SU-DHL-6 (cell line): Measurements from ENCODE around the gene LILRB3.

Source experiments
- H2AFZ ChIP-seq: fragments of 200-600 bp; sonication (generic); 2 replicates; pipeline ENCODE4 v1.6.1; 2014; ENCODE audit warnings: low read depth, mild to moderate bottlenecking, moderate library complexity, mixed read lengths, antibody characterized with exemption, low read length; ENCODE audit not compliant: severe bottlenecking
- H3F3A ChIP-seq: fragments of 200-600 bp; shearing (Covaris generic); 2 replicates; pipeline ENCODE4 v1.6.0; 2016; ENCODE audit warnings: antibody characterized with exemption, mild to moderate bottlenecking; ENCODE audit not compliant: insufficient read depth
- H3K27ac ChIP-seq: fragments of 200-600 bp; sonication (generic); 2 replicates; pipeline ENCODE4 v1.5.1; 2016; ENCODE audit warnings: low read depth, mild to moderate bottlenecking, low read length, moderate library complexity, mixed read lengths
- H3K27me3 ChIP-seq: fragments of 200-600 bp; sonication (generic), shearing (Covaris generic); 2 replicates; pipeline ENCODE4 v1.6.0; 2014; ENCODE audit warnings: mild to moderate bottlenecking, low read length
- H3K36me3 ChIP-seq: fragments of 200-600 bp; sonication (generic); 2 replicates; pipeline ENCODE4 v1.6.1; 2014; ENCODE audit warnings: mild to moderate bottlenecking, low read length, mixed read lengths
- H3K4me2 ChIP-seq: fragments of 300-600, 200-600 bp; shearing (Covaris generic), sonication (generic); 2 replicates; pipeline ENCODE4 v1.6.0; 2014; ENCODE audit warnings: low read length, low read depth, mild to moderate bottlenecking; ENCODE audit not compliant: poor library complexity, severe bottlenecking
- H3K4me3 ChIP-seq: fragments of 200-600 bp; sonication (generic); 2 replicates; pipeline ENCODE4 v1.5.1; 2014; ENCODE audit warnings: antibody characterized with exemption, low read length, mild to moderate bottlenecking, mixed read lengths; ENCODE audit not compliant: insufficient read depth, poor library complexity, severe bottlenecking
- H3K79me2 ChIP-seq: fragments of 200-600 bp; sonication (generic); 2 replicates; pipeline ENCODE4 v1.6.1; 2014; ENCODE audit warnings: mild to moderate bottlenecking, low read length, moderate library complexity; ENCODE audit not compliant: insufficient read depth
- H3K9ac ChIP-seq: fragments of 200-600 bp; sonication (generic); 2 replicates; pipeline ENCODE4 v1.7.0; 2014; ENCODE audit warnings: mild to moderate bottlenecking, low read length
- H3K9me2 ChIP-seq: fragments of 200-600 bp; sonication (generic); replicated peaks from 2 replicates; pipeline ENCODE4 v1.6.1; 2014; ENCODE audit warnings: low read length; ENCODE audit not compliant: insufficient read depth
- H3K9me3 ChIP-seq: fragments of 200-600 bp; sonication (generic); 2 replicates; pipeline ENCODE4 v1.6.1; 2014; ENCODE audit warnings: low read length, mixed read lengths; ENCODE audit not compliant: insufficient read depth
- H4K20me1 ChIP-seq: fragments of 200-600 bp; sonication (generic); 2 replicates; pipeline ENCODE4 v1.6.1; 2014; ENCODE audit warnings: low read depth, mild to moderate bottlenecking, antibody characterized with exemption, low read length, moderate library complexity, mixed read lengths
- CTCF ChIP-seq: fragments of 200-600 bp; sonication (generic); IDR thresholded peaks from one replicate; pipeline ENCODE4 v1.5.1; 2017; ENCODE audit warnings: antibody characterized with exemption, mild to moderate bottlenecking, low read length, moderate library complexity; ENCODE audit not compliant: insufficient read depth, poor library complexity, severe bottlenecking
- EZH2phosphoT487 ChIP-seq: fragments of 200-600 bp; sonication (generic), shearing (Covaris generic); conservative IDR thresholded peaks from 2 replicates; pipeline ENCODE4 v1.6.1; 2018; ENCODE audit warnings: mild to moderate bottlenecking, antibody characterized with exemption, low read length, moderate library complexity, mixed read lengths

LILRB3 gene

DNA sequence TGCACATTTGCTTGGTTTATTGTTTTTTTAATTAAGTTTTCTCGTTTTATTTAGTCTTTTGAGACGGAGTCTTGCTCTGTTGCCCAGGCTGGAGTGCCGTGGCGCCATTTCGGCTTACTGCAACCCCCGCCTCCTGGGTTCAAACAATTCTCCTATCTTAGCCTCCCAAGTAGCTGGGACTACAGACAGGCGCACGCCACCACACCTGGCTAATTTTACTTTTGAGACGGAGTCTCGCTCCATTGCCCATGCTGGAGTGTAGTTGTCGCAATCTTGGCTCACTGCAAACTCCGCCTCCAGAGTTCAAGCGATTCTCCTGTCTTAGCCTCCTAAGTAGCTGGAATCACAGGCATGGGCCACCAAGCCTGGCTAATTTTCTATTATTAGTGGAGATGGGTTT lies 20.8 kb downstream of the LILRB3 start:
- Histone ChIP-seq H4K20me1 (peaks cover 48% of the 10 kb centered on the region), H3K27me3 (no peaks in the 10 kb centered on the region), H3K4me3 (peak overlapping the region; percentile 88), H3K4me2 (peak overlapping the region; percentile 79), H3K9me2 (no peaks in the 10 kb centered on the region), H3K9me3 (no peaks in the 10 kb centered on the region), H2AFZ (no peak overlapping the region), H3K36me3 (peaks cover 38% of the 10 kb centered on the region), H3K27ac (peak overlapping the region; percentile 85), H3K9ac (peak overlapping the region; percentile 94), H3K79me2 (peaks cover 63% of the 10 kb centered on the region), H3F3A (peaks cover 45% of the 10 kb centered on the region)
- TF ChIP-seq CTCF = no peak
- no peak for TF ChIP-seq EZH2phosphoT487

DNA sequence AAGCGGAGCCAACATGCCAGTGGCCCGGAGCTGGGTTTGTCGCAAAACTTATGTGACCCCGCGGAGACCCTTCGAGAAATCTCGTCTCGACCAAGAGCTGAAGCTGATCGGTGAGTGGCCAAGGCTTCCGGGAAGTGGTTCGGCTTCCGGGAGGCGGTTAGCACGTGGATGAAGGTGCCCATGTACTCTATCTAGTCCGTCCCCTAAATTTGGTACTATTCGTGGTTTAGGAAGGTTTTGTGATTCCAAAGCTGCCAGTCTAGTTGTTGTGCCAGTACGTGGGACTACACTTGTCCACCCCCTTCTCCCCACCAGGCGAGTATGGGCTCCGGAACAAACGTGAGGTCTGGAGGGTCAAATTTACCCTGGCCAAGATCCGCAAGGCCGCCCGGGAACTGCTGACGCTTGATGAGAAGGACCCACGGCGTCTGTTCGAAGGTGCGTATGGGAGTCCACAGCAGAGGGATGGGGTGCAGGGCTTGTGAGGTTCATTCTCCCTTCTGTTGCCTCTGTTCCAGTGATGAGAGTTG lies 21.6 kb downstream of the LILRB3 start:
- peaks cover 38% of the 10 kb centered on the region for H3K36me3 ChIP-seq
- H4K20me1 ChIP-seq = peaks cover 41% of the 10 kb centered on the region
- no peak for TF ChIP-seq CTCF
- H3K9me3 ChIP-seq = no peaks in the 10 kb centered on the region
- H3K4me3 ChIP-seq = peak overlapping the region; percentile 88
- H3K27me3 ChIP-seq = no peaks in the 10 kb centered on the region
- H3F3A ChIP-seq = peaks cover 40% of the 10 kb centered on the region
- H2AFZ ChIP-seq = no peak overlapping the region
- H3K27ac ChIP-seq = peak overlapping the region; percentile 85
- H3K79me2 ChIP-seq = peaks cover 58% of the 10 kb centered on the region
- H3K9me2 ChIP-seq = no peaks in the 10 kb centered on the region
- H3K9ac ChIP-seq = peak overlapping the region; percentile 94
- peak overlapping the region; percentile 79 for H3K4me2 ChIP-seq

DNA sequence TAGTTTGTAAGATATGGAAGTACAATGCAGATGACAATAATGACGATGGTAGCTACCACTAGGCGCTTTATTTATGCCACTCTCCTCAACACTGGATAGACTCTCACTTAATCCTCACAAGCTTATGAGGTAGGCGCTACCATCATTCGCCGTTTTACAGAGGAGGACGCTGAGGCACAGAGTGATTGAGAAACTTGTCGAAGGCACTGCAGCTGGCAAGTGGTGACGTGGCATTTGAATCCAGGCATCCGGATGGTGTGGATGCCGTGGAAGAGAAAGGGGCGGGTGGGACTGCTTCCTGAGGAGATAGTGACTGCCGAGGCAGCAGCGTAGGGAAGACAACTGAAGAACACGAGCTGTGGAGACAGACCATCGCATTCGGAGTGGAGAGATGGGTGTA lies 23.4 kb downstream of the LILRB3 start:
- Histone ChIP-seq H3K9ac (no peak overlapping the region), H3K36me3 (peaks cover 26% of the 10 kb centered on the region), H3K4me2 (no peak overlapping the region), H3K79me2 (peaks cover 40% of the 10 kb centered on the region), H3K27me3 (no peaks in the 10 kb centered on the region), H3K4me3 (no peak overlapping the region), H3K27ac (no peak overlapping the region), H4K20me1 (peaks cover 24% of the 10 kb centered on the region), H3K9me3 (no peaks in the 10 kb centered on the region), H3F3A (peaks cover 28% of the 10 kb centered on the region), H3K9me2 (no peaks in the 10 kb centered on the region), H2AFZ (no peak overlapping the region)
- no peak for TF ChIP-seq CTCF
- TF ChIP-seq EZH2phosphoT487 = no peak

DNA sequence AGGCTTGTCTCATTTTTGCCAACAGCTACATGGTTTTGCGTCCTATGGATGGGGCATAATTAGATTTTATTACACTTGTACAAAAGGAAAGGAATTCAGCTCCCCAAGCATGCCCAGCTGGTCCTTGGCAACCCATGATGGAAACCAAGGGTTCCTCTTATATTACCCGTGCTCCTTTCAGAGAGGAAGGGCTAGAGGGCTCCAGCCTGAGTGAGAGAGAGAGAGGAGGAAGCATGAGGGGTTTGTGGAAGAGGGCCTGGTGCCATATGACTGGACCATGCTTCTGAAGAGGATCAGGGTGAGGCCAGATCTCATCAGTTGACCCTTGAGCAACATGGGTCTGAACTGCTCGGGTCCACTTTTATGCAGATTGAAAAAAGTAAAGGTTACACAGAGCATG lies 25.7 kb downstream of the LILRB3 start:
- no peak overlapping the region for H3K4me3 ChIP-seq
- no peak overlapping the region for H3K4me2 ChIP-seq
- H3K27ac ChIP-seq = no peak overlapping the region
- peaks cover 4% of the 10 kb centered on the region; the same call in 1 of the 2 replicates for H4K20me1 ChIP-seq
- TF ChIP-seq EZH2phosphoT487 (no peak), CTCF (no peak)
- peaks cover 22% of the 10 kb centered on the region for H3K79me2 ChIP-seq
- H3K9me3 ChIP-seq = no peaks in the 10 kb centered on the region
- no peaks in the 10 kb centered on the region for H3K9me2 ChIP-seq
- H3K27me3 ChIP-seq = no peaks in the 10 kb centered on the region
- peaks cover 14% of the 10 kb centered on the region for H3F3A ChIP-seq
- no peak overlapping the region for H3K9ac ChIP-seq
- no peak overlapping the region for H2AFZ ChIP-seq
- H3K36me3 ChIP-seq = peaks cover 14% of the 10 kb centered on the region
